CD14-positive monocyte (primary cell): ENCODE data around the gene BBLN. TPM values are rescaled to one million over a fixed set of nuclear protein-coding genes. Genes with fewer than 3 reads are reported as not detected.

ENCODE experiments used
- DNase-seq, 3 donors: peaks; one replicate each; pipeline ENCODE4 v3.0.0-alpha.2; 2011 to 2022
- H2AFZ ChIP-seq: 2 replicates; pipeline ENCODE4 v1.6.0; 2012; ENCODE audit warnings: mild to moderate bottlenecking, low read depth, low read length, inconsistent platforms; ENCODE audit not compliant: insufficient read depth, poor library complexity, severe bottlenecking
- H3K27ac ChIP-seq, 2 donors: 1 replicate in 1 of 2; 2 replicates in 1 of 2; pipeline ENCODE4 v1.5.1; 2012 to 2013; ENCODE audit warnings: low read length in 2 of 2, control low read depth in 1 of 2, inconsistent platforms in 1 of 2, low read depth in 1 of 2, mild to moderate bottlenecking in 1 of 2
- H3K27me3 ChIP-seq, 2 donors: one replicate each; pipeline versions ENCODE4 v1.6.0 to v1.6.1; 2011 to 2013; ENCODE audit warnings: low read length in 2 of 2; ENCODE audit not compliant: control insufficient read depth in 2 of 2, insufficient read depth in 2 of 2
- H3K36me3 ChIP-seq, 2 donors: replicated peaks in 1 of 2; 1 replicate in 1 of 2; 2 replicates in 1 of 2; pipeline versions ENCODE4 v1.5.1 to v1.6.1; 2012 to 2013; ENCODE audit warnings: low read length in 2 of 2, control low read depth in 1 of 2, inconsistent platforms in 1 of 2, mild to moderate bottlenecking in 1 of 2; ENCODE audit not compliant: insufficient read depth in 2 of 2, control insufficient read depth in 1 of 2
- H3K4me1 ChIP-seq, 2 donors: 1 replicate in 1 of 2; 2 replicates in 1 of 2; pipeline versions ENCODE4 v1.5.1 to v1.6.1; 2012 to 2013; ENCODE audit warnings: low read length in 2 of 2, control low read depth in 1 of 2, inconsistent platforms in 1 of 2, mild to moderate bottlenecking in 1 of 2, moderate library complexity in 1 of 2; ENCODE audit not compliant: insufficient read depth in 2 of 2, control insufficient read depth in 1 of 2
- H3K4me2 ChIP-seq: replicated peaks from 2 replicates; pipeline ENCODE3; 2012; ENCODE audit warnings: low read length, moderate library complexity, mild to moderate bottlenecking; ENCODE audit not compliant: poor library complexity, severe bottlenecking; ENCODE audit errors: extremely low read depth
- H3K4me3 ChIP-seq, 3 experiments: fragments of 200-600 bp in 1 of 3; sonication (generic) in 1 of 3; replicated peaks in 1 of 3; 1 replicate in 2 of 3; 2 replicates in 1 of 3; pipeline ENCODE4 v1.5.1; 2011 to 2013; ENCODE audit warnings: low read length in 3 of 3, mild to moderate bottlenecking in 3 of 3, control low read depth in 2 of 3, low read depth in 2 of 3, inconsistent platforms in 1 of 3, moderate library complexity in 1 of 3
- H3K79me2 ChIP-seq: 2 replicates; pipeline ENCODE4 v1.6.0; 2012; ENCODE audit warnings: mild to moderate bottlenecking, control low read depth, inconsistent platforms, low read length, moderate library complexity; ENCODE audit not compliant: insufficient read depth
- H3K9ac ChIP-seq: 2 replicates; pipeline ENCODE4 v1.6.0; 2017; ENCODE audit warnings: low read length, mild to moderate bottlenecking; ENCODE audit not compliant: insufficient read depth, poor library complexity, severe bottlenecking
- H3K9me3 ChIP-seq, 2 donors: replicated peaks in 1 of 2; 1 replicate in 1 of 2; 2 replicates in 1 of 2; pipeline versions ENCODE4 v1.5.1 to v1.6.1; 2012 to 2013; ENCODE audit warnings: low read length in 2 of 2, control low read depth in 1 of 2; ENCODE audit not compliant: control insufficient read depth in 1 of 2, insufficient read depth in 1 of 2
- H4K20me1 ChIP-seq: 2 replicates; pipeline ENCODE4 v1.6.0; 2012; ENCODE audit warnings: mild to moderate bottlenecking, low read length, control low read depth, moderate library complexity; ENCODE audit not compliant: insufficient read depth
- H3K27ac Mint-ChIP-seq, 7 donors: one replicate each; pipeline ENCODE4 v1.8.0; 2020; ENCODE audit warnings: mild to moderate bottlenecking in 7 of 7, mixed read lengths in 7 of 7, moderate library complexity in 6 of 7, inconsistent platforms in 2 of 7
- H3K27me3 Mint-ChIP-seq, 3 donors: one replicate each; pipeline ENCODE4 v1.8.0; 2021 to 2022; ENCODE audit warnings: low read depth in 3 of 3, mild to moderate bottlenecking in 3 of 3, mixed read lengths in 3 of 3, moderate library complexity in 3 of 3, inconsistent platforms in 1 of 3
- H3K36me3 Mint-ChIP-seq, 2 donors: one replicate each; pipeline ENCODE4 v1.8.0; 2020; ENCODE audit warnings: mixed read lengths in 2 of 2, inconsistent platforms in 1 of 2, mild to moderate bottlenecking in 1 of 2
- H3K4me1 Mint-ChIP-seq: one replicate; pipeline ENCODE4 v1.8.0; 2020; ENCODE audit warnings: mild to moderate bottlenecking, mixed read lengths
- H3K4me3 Mint-ChIP-seq, 2 donors: one replicate each; pipeline ENCODE4 v1.8.0; 2020; ENCODE audit warnings: mild to moderate bottlenecking in 2 of 2, mixed read lengths in 2 of 2, moderate library complexity in 1 of 2
- H3K9me3 Mint-ChIP-seq, 7 donors: one replicate each; pipeline ENCODE4 v1.8.0; 2020 to 2022; ENCODE audit warnings: mixed read lengths in 7 of 7, mild to moderate bottlenecking in 6 of 7, moderate library complexity in 6 of 7, inconsistent platforms in 2 of 7
- WGBS: methylation state at CpG from one replicate; pipeline ENCODE4 v1.1.5; 2013; ENCODE audit warnings: missing lambda C conversion rate; ENCODE audit not compliant: insufficient coverage; 5-methylcytosine and 5-hydroxymethylcytosine counted together
- intact Hi-C, 2 donors: fragments of 100-400 bp; cut with micrococcal nuclease; formaldehyde crosslinking; loops; one replicate each; pipeline versions ENCODE4 v1.15.0 to v1.15.1; 2023
- polyA plus RNA-seq, 3 donors: library from polyadenylated mRNA; depleted of rRNA in 1 of 3; unstranded in 2 of 3; stranded (reverse) in 1 of 3; fragments of 300-500 nt in 2 of 3; fragments of >200 nt in 1 of 3; fragmentation: Illumina TruSeq in 2 of 3; gene quantifications; 1 replicate in 2 of 3; 2 replicates in 1 of 3; pipeline ENCODE4 v1.2.3, GENCODE V29; 2012 to 2021
- TF ChIP-seq, protein P1 (sequence below): fragments of 200-600 bp; IDR thresholded peaks from one replicate; pipeline ENCODE4 v1.8.0; 2022; ENCODE audit warnings: antibody characterized with exemption, mild to moderate bottlenecking

The BBLN gene
- polyA plus RNA-seq, 3 donors = 51.5 to 74.8 (median 54.5) TPM

DNA sequence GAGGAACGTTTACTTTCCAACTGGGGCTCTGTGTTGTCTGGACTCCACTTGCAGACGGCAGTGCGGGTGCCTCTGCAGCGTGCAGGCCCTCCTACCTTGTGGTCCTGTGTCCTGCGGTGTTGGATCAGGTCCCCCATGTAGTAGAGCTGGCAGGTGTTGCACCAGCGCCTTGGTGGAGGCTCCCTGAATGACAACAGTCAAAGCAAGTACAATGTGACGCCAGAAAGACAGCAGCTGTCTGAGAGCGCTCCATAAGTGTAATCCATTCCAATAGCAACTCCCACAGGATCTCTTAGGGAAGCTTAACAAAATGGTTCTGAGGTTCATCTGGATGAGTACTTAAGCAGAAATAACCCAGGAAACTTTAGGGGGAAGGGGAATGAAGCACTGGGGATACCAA lies 9.9 kb downstream of the BBLN start:
- Mint-ChIP-seq H3K27me3 (peaks cover 0 to 2% (median 0%) of the 10 kb centered on the region in 3 donors), H3K4me3 (no peak overlapping the region), H3K9me3 (no peaks in the 10 kb centered on the region), H3K27ac (peak overlapping the region in 1 of 7 donors; percentile 14), H3K4me1 (no peaks in the 10 kb centered on the region), H3K36me3 (peaks cover 58 to 82% of the 10 kb centered on the region in 2 donors)
- no peak overlapping the region for H3K4me3 ChIP-seq
- intact Hi-C loops = no loop called here
- no peak overlapping the region for H3K9ac ChIP-seq
- no peak overlapping the region for H3K4me2 ChIP-seq
- no peak overlapping the region for H2AFZ ChIP-seq
- H3K27ac ChIP-seq = no peak overlapping the region
- no peaks in the 10 kb centered on the region for H3K27me3 ChIP-seq
- no peaks in the 10 kb centered on the region for H3K4me1 ChIP-seq
- no peaks in the 10 kb centered on the region for H3K79me2 ChIP-seq
- H4K20me1 ChIP-seq = no peaks in the 10 kb centered on the region
- no peak for DNase-seq
- no peaks in the 10 kb centered on the region for H3K9me3 ChIP-seq
- peaks cover 52 to 60% of the 10 kb centered on the region in 2 donors for H3K36me3 ChIP-seq
- TF ChIP-seq, protein P1, sequence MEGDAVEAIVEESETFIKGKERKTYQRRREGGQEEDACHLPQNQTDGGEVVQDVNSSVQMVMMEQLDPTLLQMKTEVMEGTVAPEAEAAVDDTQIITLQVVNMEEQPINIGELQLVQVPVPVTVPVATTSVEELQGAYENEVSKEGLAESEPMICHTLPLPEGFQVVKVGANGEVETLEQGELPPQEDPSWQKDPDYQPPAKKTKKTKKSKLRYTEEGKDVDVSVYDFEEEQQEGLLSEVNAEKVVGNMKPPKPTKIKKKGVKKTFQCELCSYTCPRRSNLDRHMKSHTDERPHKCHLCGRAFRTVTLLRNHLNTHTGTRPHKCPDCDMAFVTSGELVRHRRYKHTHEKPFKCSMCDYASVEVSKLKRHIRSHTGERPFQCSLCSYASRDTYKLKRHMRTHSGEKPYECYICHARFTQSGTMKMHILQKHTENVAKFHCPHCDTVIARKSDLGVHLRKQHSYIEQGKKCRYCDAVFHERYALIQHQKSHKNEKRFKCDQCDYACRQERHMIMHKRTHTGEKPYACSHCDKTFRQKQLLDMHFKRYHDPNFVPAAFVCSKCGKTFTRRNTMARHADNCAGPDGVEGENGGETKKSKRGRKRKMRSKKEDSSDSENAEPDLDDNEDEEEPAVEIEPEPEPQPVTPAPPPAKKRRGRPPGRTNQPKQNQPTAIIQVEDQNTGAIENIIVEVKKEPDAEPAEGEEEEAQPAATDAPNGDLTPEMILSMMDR = no peak
- WGBS = 100% methylated on average over 6 of the region's 8 CpGs

- no peak for DNase-seq
- TF ChIP-seq, protein P1 = no peak
- intact Hi-C loops = no loop called here
- H3K27me3 Mint-ChIP-seq = peaks cover 0 to 2% (median 0%) of the 10 kb centered on the region in 3 donors
- H3K27ac ChIP-seq = no peak overlapping the region
- no peak overlapping the region for H3K27ac Mint-ChIP-seq
- H2AFZ ChIP-seq = no peak overlapping the region
- H3K9me3 ChIP-seq = peaks cover 0 to 5% of the 10 kb centered on the region in 2 donors
- H3K4me3 Mint-ChIP-seq = no peak overlapping the region
- peaks cover 62 to 85% of the 10 kb centered on the region in 2 donors for H3K36me3 Mint-ChIP-seq
- no peak overlapping the region for H3K4me2 ChIP-seq
- no peaks in the 10 kb centered on the region for H3K4me1 Mint-ChIP-seq
- H3K9me3 Mint-ChIP-seq = peaks cover 1 to 4% (median 4%) of the 10 kb centered on the region in 7 donors
- H3K27me3 ChIP-seq = no peaks in the 10 kb centered on the region
- no peak overlapping the region for H3K9ac ChIP-seq
- H3K4me1 ChIP-seq = no peaks in the 10 kb centered on the region
- no peaks in the 10 kb centered on the region for H4K20me1 ChIP-seq
- WGBS = no CpG with 5 or more reads among the region's 4 CpGs
- no peaks in the 10 kb centered on the region for H3K79me2 ChIP-seq
- H3K4me3 ChIP-seq = no peak overlapping the region
- peaks cover 60 to 71% of the 10 kb centered on the region in 2 donors for H3K36me3 ChIP-seq
Measured at GRCh38 chr9:128174062-128174461, 14.0 kb downstream of the BBLN start.
